Right lung (tissue), 5 donors: ENCODE measurements around the gene NIPBL. TPM values are rescaled to one million over a fixed set of nuclear protein-coding genes. Genes with fewer than 3 reads are reported as not detected.
"Not testable (repeated sequence)": the region's sequence is repeated elsewhere in the genome, so short reads cannot be mapped to it uniquely, and the experiment has no call there.

Source experiments
- DNase-seq, 2 donors: peaks; one replicate each; pipeline ENCODE4 v3.0.0-alpha.2; 2013
- polyA plus RNA-seq, 5 donors: library from polyadenylated mRNA; unstranded; fragments of 120-200 nt; gene quantifications; one replicate each; pipeline versions ENCODE4 v1.2.1 to v1.2.3, GENCODE V29; 2013; ENCODE audit warnings: inconsistent platforms in 1 of 5, low replicate concordance in 1 of 5; ENCODE audit not compliant: insufficient read length in 5 of 5, insufficient read depth in 1 of 5

Gene NIPBL
- polyA plus RNA-seq, 5 donors, result 49.7 to 75.4 (median 70.3) TPM

- peak; percentile 24 to 44 for DNase-seq
Measured at GRCh38 chr5:36944607-36945225, 68.1 kb downstream of the NIPBL start.

- no peak for DNase-seq
Measured at GRCh38 chr5:36945687-36946086, 69.1 kb downstream of the NIPBL start.

GRCh38 chr5:36946101-36946500, 69.5 kb downstream of the NIPBL start:
- no peak for DNase-seq

GRCh38 chr5:36948041-36948440, 71.5 kb downstream of the NIPBL start:
- DNase-seq, result no peak

GRCh38 chr5:36948650-36949049, 72.1 kb downstream of the NIPBL start:
- DNase-seq, result no peak

- no peak for DNase-seq
Measured at GRCh38 chr5:36949593-36949992, 73.0 kb downstream of the NIPBL start.

- DNase-seq, result no peak
Measured at GRCh38 chr5:36950586-36951457, 74.3 kb downstream of the NIPBL start.

- no peak for DNase-seq
Measured at GRCh38 chr5:36953043-36953442, 76.5 kb downstream of the NIPBL start.

GRCh38 chr5:36957953-36958537, 81.5 kb downstream of the NIPBL start:
- no peak for DNase-seq

- no peak for DNase-seq
Measured at GRCh38 chr5:36958612-36959011, 82.0 kb downstream of the NIPBL start.

GRCh38 chr5:36965179-36965578, 88.6 kb downstream of the NIPBL start:
- DNase-seq, result no peak

GRCh38 chr5:36969700-36970395, 93.3 kb downstream of the NIPBL start:
- DNase-seq, result no peak

- no peak for DNase-seq
Measured at GRCh38 chr5:36978196-36978595, 101.6 kb downstream of the NIPBL start.

- DNase-seq, result no peak
Measured at GRCh38 chr5:36982146-36982545, 105.6 kb downstream of the NIPBL start.

GRCh38 chr5:36985387-36985786, 108.8 kb downstream of the NIPBL start:
- DNase-seq, result no peak

- no peak for DNase-seq
Measured at GRCh38 chr5:36988396-36988795, 111.8 kb downstream of the NIPBL start.

GRCh38 chr5:36998578-36998977, 122.0 kb downstream of the NIPBL start:
- DNase-seq, result no peak

- no peak for DNase-seq
Measured at GRCh38 chr5:37002176-37002751, 125.7 kb downstream of the NIPBL start.

GRCh38 chr5:37005252-37005651, 128.7 kb downstream of the NIPBL start:
- no peak for DNase-seq

- peak in 1 of 2 donors; percentile 11 for DNase-seq
Measured at GRCh38 chr5:37005946-37006540, 129.5 kb downstream of the NIPBL start.

GRCh38 chr5:37013181-37013580, 136.6 kb downstream of the NIPBL start:
- not testable (repeated sequence) for DNase-seq
